ENCODE results near the gene PIWIL4.
A peak's percentile ranks its signal among the peaks of the same experiment; 100 is the strongest.

The PIWIL4 gene

GRCh38 chr11:94590352-94591041 lies 23.3 kb downstream of the PIWIL4 start:
- TF ChIP-seq CTCF (conservative IDR thresholded peaks at IDR 0.05; ENCODE audit: low read depth, low read length), result no peak
- DNase-seq (ENCODE audit: low read depth), result no peak
- H3K4me3 ChIP-seq (ENCODE audit: low read depth, low read length), result no peak overlapping the region

DNA sequence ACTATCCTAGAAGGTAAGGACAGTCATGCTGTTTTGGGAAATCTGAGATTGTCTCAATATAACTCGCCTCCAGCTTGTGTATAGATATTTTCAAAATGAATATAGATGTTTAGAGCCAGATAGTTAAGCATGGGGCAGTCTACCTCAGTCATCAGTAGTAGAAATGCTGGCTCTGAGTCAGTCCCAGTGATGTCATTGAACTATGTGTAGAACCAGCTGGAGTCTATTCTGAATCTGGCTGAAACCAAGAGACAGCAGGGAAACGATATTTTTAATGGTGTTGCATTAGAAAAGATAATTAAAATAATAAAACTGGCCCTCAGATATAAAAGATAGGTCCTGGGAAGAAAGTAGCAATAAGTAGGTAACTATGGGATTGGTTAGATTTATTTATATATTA lies 25.9 kb downstream of the PIWIL4 start:
- H3K4me3 ChIP-seq (ENCODE audit: low read depth, low read length), result no peak overlapping the region
- TF ChIP-seq CTCF (conservative IDR thresholded peaks at IDR 0.05; ENCODE audit: low read depth, low read length), result no peak
- DNase-seq (ENCODE audit: low read depth), result peak; percentile 28

- DNase-seq (ENCODE audit: low read depth), result no peak
- no peak for TF ChIP-seq CTCF (conservative IDR thresholded peaks at IDR 0.05; ENCODE audit: low read depth, low read length)
- no peak overlapping the region for H3K4me3 ChIP-seq (ENCODE audit: low read depth, low read length)
These were observed 27.9 kb downstream of the PIWIL4 start for GRCh38 chr11:94595076-94595475.

GRCh38 chr11:94597896-94598295 lies 30.7 kb downstream of the PIWIL4 start:
- peak; percentile 83 for DNase-seq (ENCODE audit: low read depth)
- peak; percentile 62 for TF ChIP-seq CTCF (conservative IDR thresholded peaks at IDR 0.05; ENCODE audit: low read depth, low read length)
- no peak overlapping the region for H3K4me3 ChIP-seq (ENCODE audit: low read depth, low read length)

DNA sequence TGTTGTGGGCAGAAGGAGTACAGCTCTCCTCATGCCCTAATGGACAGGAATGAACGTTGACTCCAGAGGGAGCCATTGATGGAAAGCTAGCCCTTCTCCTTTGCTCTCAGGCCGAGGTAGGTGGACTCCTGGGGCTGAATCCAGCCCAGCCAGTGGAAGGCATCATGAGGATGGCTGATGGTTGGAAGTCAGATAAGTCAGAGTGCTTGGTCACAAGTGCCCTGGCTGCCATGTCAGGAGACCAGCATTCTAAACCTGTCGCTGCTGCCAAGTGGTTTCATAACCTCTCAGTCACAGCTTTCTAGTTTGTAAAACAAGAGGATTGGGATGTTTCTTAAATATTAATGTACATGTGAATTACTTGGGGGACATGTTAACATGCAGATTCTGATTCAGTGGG lies 32.3 kb downstream of the PIWIL4 start:
- no peak overlapping the region for H3K4me3 ChIP-seq (ENCODE audit: low read depth, low read length)
- TF ChIP-seq CTCF (conservative IDR thresholded peaks at IDR 0.05; ENCODE audit: low read depth, low read length), result no peak
- DNase-seq (ENCODE audit: low read depth), result no peak

- H3K4me3 ChIP-seq (ENCODE audit: low read depth, low read length), result no peak overlapping the region
- peak; percentile 88 for DNase-seq (ENCODE audit: low read depth)
- peak; percentile 61 for TF ChIP-seq CTCF (conservative IDR thresholded peaks at IDR 0.05; ENCODE audit: low read depth, low read length)
These were observed 35.5 kb downstream of the PIWIL4 start for GRCh38 chr11:94602430-94603372.
